T-helper 9 cell (primary cell): ENCODE data around the gene LRCOL1.
"Not testable (repeated sequence)": the region's sequence is repeated elsewhere in the genome, so short reads cannot be mapped to it uniquely, and the experiment has no call there.

Experiments used
- DNase-seq: peaks from one replicate; pipeline ENCODE4 v3.0.0-alpha.2; 2020

LRCOL1 gene

DNA sequence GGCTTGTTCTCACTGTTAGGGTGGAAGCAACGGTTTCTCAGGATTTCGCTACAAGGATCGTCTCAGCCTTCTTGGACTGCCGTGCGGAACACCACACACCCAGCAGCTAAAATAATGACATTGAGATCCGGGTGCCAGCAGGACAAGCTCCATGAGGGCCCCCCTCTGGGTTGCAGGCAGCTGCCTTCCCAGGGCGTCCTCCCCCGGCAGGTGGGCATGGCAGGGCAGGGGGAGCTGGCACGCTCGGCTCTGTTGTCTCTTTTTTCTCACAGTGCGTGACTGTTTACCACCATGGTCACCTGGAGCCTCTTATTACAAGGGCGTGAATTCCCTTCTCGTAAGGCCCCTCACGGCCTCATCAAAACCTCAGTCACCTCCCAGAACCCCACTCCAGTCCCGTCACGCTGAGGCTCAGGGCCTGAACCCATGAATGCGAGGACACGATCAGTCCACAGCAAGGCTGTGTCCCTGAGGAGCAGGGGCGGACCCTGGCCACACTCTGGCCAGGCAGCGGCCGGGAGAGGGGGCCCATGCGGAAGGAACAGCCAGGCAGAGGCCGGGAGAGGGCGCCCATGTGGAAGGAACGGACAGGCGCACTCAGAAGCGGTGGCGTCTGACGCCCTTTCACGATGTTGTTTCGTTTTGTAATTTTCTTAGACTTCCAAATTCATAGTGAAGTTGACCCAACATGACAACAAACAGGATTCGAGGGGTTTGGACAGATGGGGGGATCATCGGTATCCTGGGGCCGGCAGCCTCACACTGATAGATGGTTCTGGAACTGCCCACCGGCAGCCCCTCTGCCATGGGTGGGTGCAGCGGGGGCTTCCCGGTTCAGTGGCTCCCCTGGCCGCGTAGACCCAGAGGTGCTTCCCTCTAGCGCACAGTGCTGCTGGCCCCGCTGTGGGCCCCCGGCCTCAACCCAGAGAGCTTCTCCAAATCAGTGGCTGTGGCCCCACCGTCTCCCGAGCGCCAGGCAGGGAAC, 10.0 kb downstream of the LRCOL1 start:
- DNase-seq = peak; percentile 26

- DNase-seq = not testable (repeated sequence)
Measured at GRCh38 chr12:132599502-132599901, 10.9 kb downstream of the LRCOL1 start.

GRCh38 chr12:132597333-132598316, 12.8 kb downstream of the LRCOL1 start:
- peak; percentile 44 for DNase-seq

DNA sequence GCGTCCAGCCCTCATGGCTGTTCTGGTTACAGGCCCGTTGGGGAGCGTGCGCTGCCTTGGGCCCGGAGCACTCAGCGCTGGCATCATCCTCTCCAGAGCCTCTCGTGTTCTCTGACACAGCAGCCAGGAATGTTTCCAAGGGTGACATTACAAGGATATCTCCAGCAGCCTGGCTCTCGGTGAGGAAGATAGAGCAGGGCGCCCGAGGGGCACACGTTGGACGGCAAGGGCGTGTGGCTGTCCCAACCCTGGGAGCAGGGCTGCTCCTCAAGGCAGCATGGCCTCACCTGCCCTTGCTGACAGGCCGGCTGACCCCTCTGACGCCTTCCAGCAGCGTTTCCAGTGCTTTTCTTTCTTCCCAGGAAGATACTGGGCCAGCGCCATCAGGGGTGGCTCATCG, 14.4 kb downstream of the LRCOL1 start:
- no peak for DNase-seq

DNA sequence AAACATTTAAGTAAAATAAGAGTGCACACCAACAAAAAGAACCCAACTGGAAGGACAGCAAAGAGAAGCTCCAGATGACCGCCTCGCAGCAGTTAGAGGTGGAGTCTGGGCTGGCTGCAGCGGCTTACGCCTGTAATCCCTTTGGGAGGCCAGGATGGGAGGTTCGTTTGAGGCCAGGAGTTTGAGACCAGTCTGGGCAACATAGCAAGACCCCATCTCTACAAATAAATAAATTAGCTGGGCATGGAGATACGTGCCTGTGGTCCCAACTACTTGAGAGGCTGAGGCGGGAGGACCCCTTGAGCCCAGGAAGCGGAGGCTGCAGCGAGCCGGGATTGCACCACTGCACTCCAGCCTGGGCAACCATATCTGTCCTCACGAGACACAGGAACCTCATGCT, 15.2 kb downstream of the LRCOL1 start:
- DNase-seq = no peak

DNA sequence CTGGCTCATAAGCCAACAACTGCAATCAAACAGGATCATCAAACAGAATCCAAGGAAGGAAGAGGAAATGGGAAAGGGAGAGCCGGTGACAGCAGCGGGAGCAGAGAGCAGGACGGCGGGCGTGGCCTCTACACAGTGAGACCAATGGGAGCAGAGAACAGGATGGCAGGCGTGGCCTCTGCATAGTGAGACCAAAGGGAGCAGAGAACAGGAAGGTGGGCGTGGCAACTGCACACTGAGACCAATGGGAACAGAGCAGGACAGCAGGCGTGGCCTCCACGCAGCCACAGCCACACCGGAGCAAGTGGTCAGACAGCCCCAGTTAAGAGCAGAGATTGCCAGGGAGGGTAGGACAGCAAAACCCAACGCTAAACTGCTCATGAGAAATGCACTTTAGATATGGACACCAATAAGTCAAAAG, 16.4 kb downstream of the LRCOL1 start:
- no peak for DNase-seq

DNA sequence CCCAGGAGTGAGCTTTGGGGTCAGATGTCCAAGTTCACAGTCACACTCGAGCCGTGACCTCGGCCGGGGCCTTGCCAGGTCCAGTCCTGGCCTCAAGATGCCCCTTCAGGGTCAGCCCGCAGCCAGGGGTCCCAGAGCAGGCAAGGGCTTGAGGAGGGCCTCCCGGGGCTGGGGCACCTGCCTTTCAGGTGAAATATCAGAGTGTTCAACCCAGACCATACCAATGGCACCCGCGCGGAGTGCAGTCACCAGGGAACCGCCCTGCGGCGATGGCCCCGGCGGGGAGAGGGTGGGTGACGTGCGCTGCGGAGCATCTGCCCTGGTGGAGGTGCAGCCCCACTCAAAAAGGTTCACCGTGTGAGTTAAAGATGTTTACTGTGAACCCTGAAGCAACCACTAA, 16.9 kb downstream of the LRCOL1 start:
- no peak for DNase-seq

DNA sequence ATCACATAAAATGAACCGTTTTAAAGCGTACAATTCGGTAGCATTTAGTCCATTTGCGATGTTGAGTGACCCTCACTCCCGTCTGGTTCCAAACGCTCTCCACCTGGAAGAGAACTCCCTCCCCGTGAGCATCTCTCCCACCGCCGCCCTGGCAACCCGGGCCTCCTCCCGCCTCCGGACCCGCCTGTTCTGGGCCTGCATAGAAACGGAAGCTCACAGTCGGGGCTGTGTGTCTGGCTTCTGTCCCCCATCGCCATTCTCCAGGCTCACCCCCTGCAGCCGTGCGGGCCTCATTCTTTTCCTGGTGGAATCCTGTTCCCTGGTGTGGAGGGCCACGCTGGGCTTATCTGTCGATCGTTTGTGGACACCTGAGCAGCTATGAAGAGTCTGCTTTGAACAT, 17.3 kb downstream of the LRCOL1 start:
- DNase-seq = no peak

DNA sequence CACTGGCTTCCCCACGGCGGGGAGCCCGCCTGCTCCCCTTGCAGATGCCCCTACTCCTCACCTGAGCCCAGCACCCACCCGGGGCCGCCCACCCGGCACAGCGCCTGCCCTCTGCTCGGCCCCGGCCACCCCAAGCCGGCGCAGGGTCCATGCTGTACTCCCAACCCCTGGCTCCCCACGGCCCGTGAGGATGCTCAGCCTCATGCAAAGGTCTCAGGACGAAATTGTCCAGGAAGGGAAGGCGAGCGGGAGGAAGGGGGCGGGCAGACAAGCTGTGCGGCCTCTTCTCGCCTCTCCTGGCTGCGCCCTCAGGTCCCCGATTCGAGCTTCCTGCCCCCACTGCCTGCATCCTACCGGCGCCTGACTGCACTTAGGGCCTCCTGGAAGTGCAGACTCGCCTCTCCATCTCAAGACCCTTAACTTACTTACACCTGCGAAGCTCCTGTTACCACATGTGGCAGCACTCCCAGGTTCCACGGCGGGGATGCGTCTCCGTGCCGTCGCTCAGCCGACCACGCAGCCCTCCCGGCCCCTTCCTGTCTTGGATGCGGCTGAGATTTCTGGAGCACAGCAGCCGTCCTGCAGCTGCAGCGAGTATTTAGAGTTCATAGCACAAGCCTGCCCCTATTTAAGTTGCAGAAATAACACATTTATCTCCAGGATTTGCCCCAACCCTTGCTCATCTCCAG, 18.0 kb downstream of the LRCOL1 start:
- no peak for DNase-seq

- no peak for DNase-seq
Measured at GRCh38 chr12:132591107-132591935, 19.1 kb downstream of the LRCOL1 start.

DNA sequence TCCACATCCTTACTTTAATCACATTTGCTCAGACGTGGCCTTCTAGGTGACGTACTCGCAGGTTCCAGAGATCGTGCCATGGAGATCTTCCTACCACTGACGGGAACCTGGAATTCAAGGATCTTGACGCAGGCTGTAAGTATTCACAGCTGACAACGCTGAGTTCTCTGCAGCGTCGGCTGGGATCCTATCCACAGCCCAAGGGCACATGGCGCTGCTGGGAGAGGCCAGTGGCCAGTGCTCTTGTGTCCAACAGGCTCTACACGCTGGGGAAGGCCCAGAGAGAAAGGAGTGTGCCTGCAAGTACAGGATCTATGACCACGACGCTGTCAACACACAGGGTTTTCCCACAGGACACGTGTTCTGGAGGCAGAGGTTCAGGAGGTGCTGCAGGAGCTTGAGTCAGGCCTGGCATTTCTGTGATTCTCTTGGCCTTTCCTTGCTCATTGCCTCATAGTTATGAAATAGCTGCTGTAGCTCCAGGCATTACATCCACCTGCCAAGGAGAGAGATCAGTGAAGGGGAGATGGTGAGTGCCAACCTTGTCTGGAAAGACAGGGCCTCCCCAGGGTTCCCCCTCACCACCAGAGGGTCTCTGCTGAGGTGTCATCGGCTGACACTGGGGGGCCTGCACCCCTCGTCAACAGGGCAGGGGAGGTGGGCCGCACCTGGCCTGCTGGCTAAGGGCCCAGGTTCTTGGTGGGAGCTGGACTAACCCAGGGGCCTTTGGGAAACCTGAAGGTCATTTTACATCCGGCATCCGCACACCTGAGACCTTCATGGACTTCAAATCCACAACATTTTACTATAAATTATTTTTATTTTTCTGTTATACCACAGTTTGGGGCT, 21.3 kb downstream of the LRCOL1 start:
- DNase-seq = no peak

DNA sequence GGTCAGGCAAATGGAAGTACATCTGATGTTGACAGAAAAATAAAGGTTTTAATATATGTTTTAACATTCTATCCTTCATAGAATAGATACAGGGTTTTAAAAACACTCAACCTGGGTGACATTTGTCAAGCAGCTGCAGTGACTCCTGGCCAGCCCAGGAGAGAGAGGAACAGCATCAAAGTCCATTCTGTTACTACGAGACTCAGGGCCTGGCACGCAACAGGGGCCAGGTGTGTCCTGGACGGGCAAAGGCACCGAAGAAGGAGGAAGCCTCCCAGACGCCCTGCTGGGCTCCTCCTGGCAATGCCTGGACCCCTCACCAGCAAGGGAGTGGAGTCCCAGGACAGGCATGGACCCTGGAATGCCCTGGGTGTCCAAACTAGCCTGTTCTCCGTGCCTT, 22.1 kb downstream of the LRCOL1 start:
- DNase-seq = no peak

DNA sequence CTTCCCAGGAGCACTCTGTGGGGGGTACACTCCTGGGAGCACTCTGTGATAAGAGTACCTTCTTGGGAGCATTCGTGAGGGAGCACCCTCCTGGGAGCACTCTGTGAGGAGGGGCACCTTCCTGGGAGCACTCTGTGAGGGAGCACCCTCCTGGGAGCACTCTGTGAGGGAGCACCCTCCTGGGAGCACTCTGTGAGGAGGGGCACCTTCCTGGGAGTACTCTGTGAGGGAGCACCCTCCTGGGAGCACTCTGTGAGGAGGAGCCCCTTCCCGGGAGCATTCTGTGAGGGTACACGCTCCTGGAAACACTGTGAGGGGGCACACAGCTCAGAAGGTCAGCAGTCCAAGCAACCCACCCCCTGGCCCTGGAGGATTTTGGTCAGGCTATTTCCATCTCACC, 22.6 kb downstream of the LRCOL1 start:
- no peak for DNase-seq

GRCh38 chr12:132586929-132587328, 23.5 kb downstream of the LRCOL1 start:
- no peak for DNase-seq

DNA sequence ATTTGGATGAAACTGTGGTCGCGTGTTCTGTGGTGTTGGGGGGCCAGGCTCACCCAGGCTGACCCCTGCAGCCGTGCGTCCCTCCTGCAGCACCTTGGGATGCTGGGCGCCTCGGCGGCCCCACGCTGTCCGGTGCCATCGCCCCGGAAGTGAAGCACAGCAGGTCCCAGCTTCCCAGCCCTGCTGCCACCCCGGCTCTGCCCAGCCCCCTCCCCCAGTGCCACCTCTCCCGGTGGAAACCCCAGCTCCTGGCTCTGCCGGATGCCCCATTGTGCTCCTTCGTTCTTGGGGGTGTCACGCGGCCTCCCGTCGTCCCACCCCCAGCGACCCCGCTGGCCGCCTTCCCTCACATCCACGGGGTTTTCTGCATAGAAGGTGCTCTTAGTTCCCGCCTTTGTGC, 25.2 kb downstream of the LRCOL1 start:
- DNase-seq = no peak

- DNase-seq = no peak
Measured at GRCh38 chr12:132584429-132584828, 26.0 kb downstream of the LRCOL1 start.

GRCh38 chr12:132583736-132584135, 26.6 kb downstream of the LRCOL1 start:
- DNase-seq = no peak

GRCh38 chr12:132583411-132583710, 27.0 kb downstream of the LRCOL1 start:
- no peak for DNase-seq

DNA sequence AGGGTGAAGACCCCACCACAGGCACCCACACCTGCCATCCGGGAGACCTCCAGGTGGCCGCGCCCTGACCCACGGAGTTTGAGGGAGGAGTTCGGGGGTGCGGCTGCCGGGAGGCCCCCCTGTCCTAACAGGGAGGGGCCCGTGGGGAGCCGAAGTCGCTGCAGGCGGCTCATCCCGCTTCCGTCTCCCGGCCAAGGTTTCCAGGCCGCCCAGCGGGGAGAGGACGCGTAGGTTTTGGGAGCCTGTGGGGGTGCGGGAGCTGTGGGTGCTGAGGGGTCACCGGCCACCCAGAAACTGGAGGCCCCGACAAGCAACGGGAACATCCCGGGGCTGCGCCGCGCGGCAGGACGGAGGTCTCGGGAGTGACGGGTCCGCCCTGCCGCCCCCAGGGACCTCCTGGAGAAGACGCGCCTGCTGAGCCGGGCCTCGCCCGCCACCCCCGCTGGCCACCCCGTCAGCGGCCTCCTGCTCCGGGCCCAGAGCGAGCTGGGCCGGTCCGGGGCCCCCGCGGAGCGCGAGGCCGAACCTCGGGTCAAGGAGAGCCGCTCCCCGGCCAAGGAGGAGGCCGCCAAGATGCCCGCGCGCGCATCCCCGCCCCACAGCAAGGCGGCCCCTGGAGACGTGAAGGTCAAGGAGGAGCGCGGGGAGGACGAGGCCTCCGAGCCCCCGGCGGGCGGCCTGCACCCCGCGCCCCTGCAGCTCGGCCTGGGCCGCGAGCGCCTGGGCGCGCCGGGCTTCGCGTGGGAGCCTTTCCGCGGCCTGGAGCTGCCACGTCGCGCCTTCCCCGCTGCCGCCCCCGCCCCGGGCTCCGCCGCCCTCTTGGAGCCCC, 27.6 kb downstream of the LRCOL1 start:
- no peak for DNase-seq

GRCh38 chr12:132582058-132582420, 28.3 kb downstream of the LRCOL1 start:
- DNase-seq = no peak
